GM12878 (cell line): Measurements from ENCODE around the gene PHC3. TPM values are rescaled to one million over a fixed set of nuclear protein-coding genes. Genes with fewer than 3 reads are reported as not detected.

Source experiments
- BMI1 ChIP-seq: fragments of 450-650 bp; IDR thresholded peaks from 2 replicates; pipeline ENCODE4 v1.6.1; 2016; ENCODE audit warnings: mild to moderate bottlenecking, moderate library complexity, borderline replicate concordance
- CEBPB ChIP-seq, 2 experiments: fragments of 150-350 bp in 1 of 2; IDR thresholded peaks; 2 replicates each; pipeline ENCODE4 v1.6.1; 2012 to 2014; ENCODE audit warnings: low read depth in 2 of 2, low read length in 2 of 2, borderline replicate concordance in 1 of 2, inconsistent platforms in 1 of 2
- HCFC1 ChIP-seq: fragments of 150-350 bp; IDR thresholded peaks from 2 replicates; pipeline ENCODE4 v1.6.1; 2014; ENCODE audit warnings: low read length
- JUNB ChIP-seq: IDR thresholded peaks from 2 replicates; pipeline ENCODE4 v1.6.1; 2016; ENCODE audit warnings: antibody characterized with exemption, mild to moderate bottlenecking
- NFXL1 ChIP-seq: fragments of 450-650 bp; IDR thresholded peaks from 2 replicates; pipeline ENCODE4 v1.6.1; 2017; ENCODE audit warnings: antibody characterized with exemption, mild to moderate bottlenecking, borderline replicate concordance
- NR2C2 ChIP-seq: IDR thresholded peaks from 2 replicates; pipeline ENCODE4 v1.6.1; 2011; ENCODE audit warnings: borderline replicate concordance, low read depth; ENCODE audit not compliant: control insufficient read depth, insufficient read length
- NRF1 ChIP-seq: conservative IDR thresholded peaks from 2 replicates; pipeline ENCODE4 v1.6.1; 2011; ENCODE audit warnings: mild to moderate bottlenecking, low read depth, low read length, improper control_type of control experiment
- POLR2AphosphoS2 ChIP-seq: IDR thresholded peaks from 2 replicates; pipeline ENCODE4 v1.6.1; 2011; ENCODE audit warnings: low read depth, mild to moderate bottlenecking, low read length, improper control_type of control experiment, moderate library complexity
- SMARCA5 ChIP-seq: fragments of 450-650 bp; IDR thresholded peaks from 2 replicates; pipeline ENCODE4 v1.6.1; 2017; ENCODE audit warnings: mild to moderate bottlenecking
- SMC3 ChIP-seq: IDR thresholded peaks from 2 replicates; pipeline ENCODE4 v1.6.1; 2011; ENCODE audit warnings: low read length, improper control_type of control experiment, borderline replicate concordance
- WRNIP1 ChIP-seq: IDR thresholded peaks from 2 replicates; pipeline ENCODE4 v1.6.1; 2011; ENCODE audit warnings: low read depth, low read length, improper control_type of control experiment, borderline replicate concordance
- ZSCAN29 ChIP-seq: fragments of 450-650 bp; IDR thresholded peaks from 2 replicates; pipeline ENCODE4 v1.6.1; 2017; ENCODE audit warnings: mild to moderate bottlenecking, moderate library complexity
- polyA plus RNA-seq, 11 experiments: library from polyadenylated mRNA; depleted of rRNA in 4 of 11; unstranded in 6 of 11; stranded (reverse) in 5 of 11; fragments of >200 nt; fragmentation: Nextera tagmentation in 4 of 11; fragmentation: Illumina TruSeq in 1 of 11; extraction: Ambion mirVana in 4 of 11; extraction: Trizol in 1 of 11; gene quantifications; 1 replicate in 1 of 11; 2 replicates in 10 of 11; pipeline versions ENCODE4 v1.2.1 to v1.2.3, GENCODE V29; 2011 to 2016; ENCODE audit warnings: inconsistent platforms in 2 of 11, missing spikeins in 2 of 11, low read depth in 1 of 11
- total RNA-seq, 4 experiments: library from RNA; depleted of rRNA in 3 of 4; stranded (reverse); fragments of >200 nt in 3 of 4; fragmentation: Illumina TruSeq in 1 of 4; extraction: Trizol in 1 of 4; gene quantifications; 2 replicates each; pipeline versions ENCODE4 v1.2.1 to v1.2.3, GENCODE V29; 2013 to 2021
- TF ChIP-seq, protein P1 (sequence below): fragments of 450-650 bp; formaldehyde crosslinking; IDR thresholded peaks from 2 replicates; pipeline ENCODE4 v1.5.0; 2022; ENCODE audit warnings: mild to moderate bottlenecking, missing genetic modification characterization
- TF ChIP-seq, protein P2 (sequence below): fragments of 450-650 bp; IDR thresholded peaks from 2 replicates; pipeline ENCODE4 v1.6.1; 2017; ENCODE audit warnings: low read depth, mild to moderate bottlenecking, moderate library complexity
- TF ChIP-seq, protein P3 (sequence below): fragments of 450-650 bp; IDR thresholded peaks from 2 replicates; pipeline ENCODE4 v1.6.1; 2014; ENCODE audit warnings: mild to moderate bottlenecking
- TF ChIP-seq, protein P4 (sequence below): fragments of 450-650 bp; formaldehyde crosslinking; IDR thresholded peaks from 2 replicates; pipeline ENCODE4 v1.4.0; 2022; ENCODE audit warnings: mild to moderate bottlenecking, moderate library complexity
- TF ChIP-seq, protein P5 (sequence below): fragments of 450-650 bp; IDR thresholded peaks from 2 replicates; pipeline ENCODE4 v1.6.1; 2018; ENCODE audit warnings: mild to moderate bottlenecking, low read depth, moderate library complexity; ENCODE audit not compliant: partially characterized antibody

The PHC3 gene
- total and polyA plus RNA-seq, 10 of the 15 experiments (the other 5 are each of a cell fraction or from before 2014, with no cell fraction given): 3.3 to 62.3 (median 22.1) TPM

- TF ChIP-seq NRF1 (no peak), CEBPB (IDR thresholded peaks at IDR 0.05; ENCODE audit: borderline replicate concordance in 1 of 2, low read depth in 2 of 2, low read length in 2 of 2) (peak in 1 of 2 experiments; percentile 67; a peak in 1 of 4 replicates), HCFC1 (no peak), BMI1 (no peak), ZSCAN29 (no peak), WRNIP1 (no peak), NR2C2 (no peak), SMARCA5 (no peak), JUNB (peak; percentile 96), NFXL1 (no peak), POLR2AphosphoS2 (no peak), SMC3 (no peak)
- TF ChIP-seq, protein P1, sequence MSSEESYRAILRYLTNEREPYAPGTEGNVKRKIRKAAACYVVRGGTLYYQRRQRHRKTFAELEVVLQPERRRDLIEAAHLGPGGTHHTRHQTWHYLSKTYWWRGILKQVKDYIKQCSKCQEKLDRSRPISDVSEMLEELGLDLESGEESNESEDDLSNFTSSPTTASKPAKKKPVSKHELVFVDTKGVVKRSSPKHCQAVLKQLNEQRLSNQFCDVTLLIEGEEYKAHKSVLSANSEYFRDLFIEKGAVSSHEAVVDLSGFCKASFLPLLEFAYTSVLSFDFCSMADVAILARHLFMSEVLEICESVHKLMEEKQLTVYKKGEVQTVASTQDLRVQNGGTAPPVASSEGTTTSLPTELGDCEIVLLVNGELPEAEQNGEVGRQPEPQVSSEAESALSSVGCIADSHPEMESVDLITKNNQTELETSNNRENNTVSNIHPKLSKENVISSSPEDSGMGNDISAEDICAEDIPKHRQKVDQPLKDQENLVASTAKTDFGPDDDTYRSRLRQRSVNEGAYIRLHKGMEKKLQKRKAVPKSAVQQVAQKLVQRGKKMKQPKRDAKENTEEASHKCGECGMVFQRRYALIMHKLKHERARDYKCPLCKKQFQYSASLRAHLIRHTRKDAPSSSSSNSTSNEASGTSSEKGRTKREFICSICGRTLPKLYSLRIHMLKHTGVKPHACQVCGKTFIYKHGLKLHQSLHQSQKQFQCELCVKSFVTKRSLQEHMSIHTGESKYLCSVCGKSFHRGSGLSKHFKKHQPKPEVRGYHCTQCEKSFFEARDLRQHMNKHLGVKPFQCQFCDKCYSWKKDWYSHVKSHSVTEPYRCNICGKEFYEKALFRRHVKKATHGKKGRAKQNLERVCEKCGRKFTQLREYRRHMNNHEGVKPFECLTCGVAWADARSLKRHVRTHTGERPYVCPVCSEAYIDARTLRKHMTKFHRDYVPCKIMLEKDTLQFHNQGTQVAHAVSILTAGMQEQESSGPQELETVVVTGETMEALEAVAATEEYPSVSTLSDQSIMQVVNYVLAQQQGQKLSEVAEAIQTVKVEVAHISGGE: no peak
- TF ChIP-seq, protein P2, sequence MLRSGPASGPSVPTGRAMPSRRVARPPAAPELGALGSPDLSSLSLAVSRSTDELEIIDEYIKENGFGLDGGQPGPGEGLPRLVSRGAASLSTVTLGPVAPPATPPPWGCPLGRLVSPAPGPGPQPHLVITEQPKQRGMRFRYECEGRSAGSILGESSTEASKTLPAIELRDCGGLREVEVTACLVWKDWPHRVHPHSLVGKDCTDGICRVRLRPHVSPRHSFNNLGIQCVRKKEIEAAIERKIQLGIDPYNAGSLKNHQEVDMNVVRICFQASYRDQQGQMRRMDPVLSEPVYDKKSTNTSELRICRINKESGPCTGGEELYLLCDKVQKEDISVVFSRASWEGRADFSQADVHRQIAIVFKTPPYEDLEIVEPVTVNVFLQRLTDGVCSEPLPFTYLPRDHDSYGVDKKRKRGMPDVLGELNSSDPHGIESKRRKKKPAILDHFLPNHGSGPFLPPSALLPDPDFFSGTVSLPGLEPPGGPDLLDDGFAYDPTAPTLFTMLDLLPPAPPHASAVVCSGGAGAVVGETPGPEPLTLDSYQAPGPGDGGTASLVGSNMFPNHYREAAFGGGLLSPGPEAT: no peak
- TF ChIP-seq, protein P3, sequence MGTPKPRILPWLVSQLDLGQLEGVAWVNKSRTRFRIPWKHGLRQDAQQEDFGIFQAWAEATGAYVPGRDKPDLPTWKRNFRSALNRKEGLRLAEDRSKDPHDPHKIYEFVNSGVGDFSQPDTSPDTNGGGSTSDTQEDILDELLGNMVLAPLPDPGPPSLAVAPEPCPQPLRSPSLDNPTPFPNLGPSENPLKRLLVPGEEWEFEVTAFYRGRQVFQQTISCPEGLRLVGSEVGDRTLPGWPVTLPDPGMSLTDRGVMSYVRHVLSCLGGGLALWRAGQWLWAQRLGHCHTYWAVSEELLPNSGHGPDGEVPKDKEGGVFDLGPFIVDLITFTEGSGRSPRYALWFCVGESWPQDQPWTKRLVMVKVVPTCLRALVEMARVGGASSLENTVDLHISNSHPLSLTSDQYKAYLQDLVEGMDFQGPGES: no peak
- TF ChIP-seq, protein P4, sequence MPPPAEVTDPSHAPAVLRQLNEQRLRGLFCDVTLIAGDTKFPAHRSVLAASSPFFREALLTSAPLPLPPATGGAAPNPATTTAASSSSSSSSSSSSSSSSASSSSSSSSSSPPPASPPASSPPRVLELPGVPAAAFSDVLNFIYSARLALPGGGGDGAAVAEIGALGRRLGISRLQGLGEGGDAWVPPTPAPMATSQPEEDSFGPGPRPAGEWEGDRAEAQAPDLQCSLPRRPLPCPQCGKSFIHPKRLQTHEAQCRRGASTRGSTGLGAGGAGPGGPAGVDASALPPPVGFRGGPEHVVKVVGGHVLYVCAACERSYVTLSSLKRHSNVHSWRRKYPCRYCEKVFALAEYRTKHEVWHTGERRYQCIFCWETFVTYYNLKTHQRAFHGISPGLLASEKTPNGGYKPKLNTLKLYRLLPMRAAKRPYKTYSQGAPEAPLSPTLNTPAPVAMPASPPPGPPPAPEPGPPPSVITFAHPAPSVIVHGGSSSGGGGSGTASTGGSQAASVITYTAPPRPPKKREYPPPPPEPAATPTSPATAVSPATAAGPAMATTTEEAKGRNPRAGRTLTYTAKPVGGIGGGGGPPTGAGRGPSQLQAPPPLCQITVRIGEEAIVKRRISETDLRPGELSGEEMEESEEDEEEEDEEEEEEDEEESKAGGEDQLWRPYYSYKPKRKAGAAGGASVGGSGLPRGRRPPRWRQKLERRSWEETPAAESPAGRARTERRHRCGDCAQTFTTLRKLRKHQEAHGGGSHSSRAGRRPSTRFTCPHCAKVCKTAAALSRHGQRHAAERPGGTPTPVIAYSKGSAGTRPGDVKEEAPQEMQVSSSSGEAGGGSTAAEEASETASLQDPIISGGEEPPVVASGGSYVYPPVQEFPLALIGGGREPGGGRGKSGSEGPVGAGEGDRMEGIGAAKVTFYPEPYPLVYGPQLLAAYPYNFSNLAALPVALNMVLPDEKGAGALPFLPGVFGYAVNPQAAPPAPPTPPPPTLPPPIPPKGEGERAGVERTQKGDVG (CRISPR knock-in tag): no peak
- TF ChIP-seq, protein P5, sequence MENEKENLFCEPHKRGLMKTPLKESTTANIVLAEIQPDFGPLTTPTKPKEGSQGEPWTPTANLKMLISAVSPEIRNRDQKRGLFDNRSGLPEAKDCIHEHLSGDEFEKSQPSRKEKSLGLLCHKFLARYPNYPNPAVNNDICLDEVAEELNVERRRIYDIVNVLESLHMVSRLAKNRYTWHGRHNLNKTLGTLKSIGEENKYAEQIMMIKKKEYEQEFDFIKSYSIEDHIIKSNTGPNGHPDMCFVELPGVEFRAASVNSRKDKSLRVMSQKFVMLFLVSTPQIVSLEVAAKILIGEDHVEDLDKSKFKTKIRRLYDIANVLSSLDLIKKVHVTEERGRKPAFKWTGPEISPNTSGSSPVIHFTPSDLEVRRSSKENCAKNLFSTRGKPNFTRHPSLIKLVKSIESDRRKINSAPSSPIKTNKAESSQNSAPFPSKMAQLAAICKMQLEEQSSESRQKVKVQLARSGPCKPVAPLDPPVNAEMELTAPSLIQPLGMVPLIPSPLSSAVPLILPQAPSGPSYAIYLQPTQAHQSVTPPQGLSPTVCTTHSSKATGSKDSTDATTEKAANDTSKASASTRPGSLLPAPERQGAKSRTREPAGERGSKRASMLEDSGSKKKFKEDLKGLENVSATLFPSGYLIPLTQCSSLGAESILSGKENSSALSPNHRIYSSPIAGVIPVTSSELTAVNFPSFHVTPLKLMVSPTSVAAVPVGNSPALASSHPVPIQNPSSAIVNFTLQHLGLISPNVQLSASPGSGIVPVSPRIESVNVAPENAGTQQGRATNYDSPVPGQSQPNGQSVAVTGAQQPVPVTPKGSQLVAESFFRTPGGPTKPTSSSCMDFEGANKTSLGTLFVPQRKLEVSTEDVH: no peak
These were observed 124.7 kb downstream of the PHC3 start (continued) for GRCh38 chr3:170056710-170057454.
